Measurements from ENCODE around the gene SPC24.

The SPC24 gene

GRCh38 chr19:11196406-11197287 is 41.1 kb upstream of the SPC24 start:
- peak overlapping the region; percentile 88 for H3K4me3 ChIP-seq (ENCODE audit: low read depth, low read length)
- TF ChIP-seq, protein P1, sequence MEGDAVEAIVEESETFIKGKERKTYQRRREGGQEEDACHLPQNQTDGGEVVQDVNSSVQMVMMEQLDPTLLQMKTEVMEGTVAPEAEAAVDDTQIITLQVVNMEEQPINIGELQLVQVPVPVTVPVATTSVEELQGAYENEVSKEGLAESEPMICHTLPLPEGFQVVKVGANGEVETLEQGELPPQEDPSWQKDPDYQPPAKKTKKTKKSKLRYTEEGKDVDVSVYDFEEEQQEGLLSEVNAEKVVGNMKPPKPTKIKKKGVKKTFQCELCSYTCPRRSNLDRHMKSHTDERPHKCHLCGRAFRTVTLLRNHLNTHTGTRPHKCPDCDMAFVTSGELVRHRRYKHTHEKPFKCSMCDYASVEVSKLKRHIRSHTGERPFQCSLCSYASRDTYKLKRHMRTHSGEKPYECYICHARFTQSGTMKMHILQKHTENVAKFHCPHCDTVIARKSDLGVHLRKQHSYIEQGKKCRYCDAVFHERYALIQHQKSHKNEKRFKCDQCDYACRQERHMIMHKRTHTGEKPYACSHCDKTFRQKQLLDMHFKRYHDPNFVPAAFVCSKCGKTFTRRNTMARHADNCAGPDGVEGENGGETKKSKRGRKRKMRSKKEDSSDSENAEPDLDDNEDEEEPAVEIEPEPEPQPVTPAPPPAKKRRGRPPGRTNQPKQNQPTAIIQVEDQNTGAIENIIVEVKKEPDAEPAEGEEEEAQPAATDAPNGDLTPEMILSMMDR (IDR thresholded peaks at IDR 0.05; ENCODE audit: low read depth, low read length): no peak

DNA sequence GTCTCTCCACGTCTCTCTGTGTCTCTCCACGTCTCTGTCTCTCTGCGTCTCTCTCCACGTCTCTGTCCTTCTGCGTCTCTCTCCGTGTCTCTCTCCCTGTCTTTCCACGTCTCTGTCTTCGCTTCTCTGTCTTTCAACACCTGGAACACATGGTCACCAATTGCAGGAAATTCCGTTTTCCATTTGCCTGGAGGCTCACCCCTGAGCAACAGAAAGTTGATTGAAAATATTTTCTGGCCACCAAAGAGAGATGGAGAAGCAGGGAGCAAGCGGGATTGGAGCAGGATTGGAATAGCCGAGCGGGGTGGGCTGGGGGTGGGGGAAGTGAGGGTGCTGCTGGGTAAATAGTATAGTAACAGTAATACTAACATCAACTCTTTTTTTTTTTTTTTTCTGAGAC is 40.1 kb upstream of the SPC24 start:
- peak overlapping the region; percentile 88 for H3K4me3 ChIP-seq (ENCODE audit: low read depth, low read length)
- TF ChIP-seq, protein P1 (IDR thresholded peaks at IDR 0.05; ENCODE audit: low read depth, low read length): no peak

DNA sequence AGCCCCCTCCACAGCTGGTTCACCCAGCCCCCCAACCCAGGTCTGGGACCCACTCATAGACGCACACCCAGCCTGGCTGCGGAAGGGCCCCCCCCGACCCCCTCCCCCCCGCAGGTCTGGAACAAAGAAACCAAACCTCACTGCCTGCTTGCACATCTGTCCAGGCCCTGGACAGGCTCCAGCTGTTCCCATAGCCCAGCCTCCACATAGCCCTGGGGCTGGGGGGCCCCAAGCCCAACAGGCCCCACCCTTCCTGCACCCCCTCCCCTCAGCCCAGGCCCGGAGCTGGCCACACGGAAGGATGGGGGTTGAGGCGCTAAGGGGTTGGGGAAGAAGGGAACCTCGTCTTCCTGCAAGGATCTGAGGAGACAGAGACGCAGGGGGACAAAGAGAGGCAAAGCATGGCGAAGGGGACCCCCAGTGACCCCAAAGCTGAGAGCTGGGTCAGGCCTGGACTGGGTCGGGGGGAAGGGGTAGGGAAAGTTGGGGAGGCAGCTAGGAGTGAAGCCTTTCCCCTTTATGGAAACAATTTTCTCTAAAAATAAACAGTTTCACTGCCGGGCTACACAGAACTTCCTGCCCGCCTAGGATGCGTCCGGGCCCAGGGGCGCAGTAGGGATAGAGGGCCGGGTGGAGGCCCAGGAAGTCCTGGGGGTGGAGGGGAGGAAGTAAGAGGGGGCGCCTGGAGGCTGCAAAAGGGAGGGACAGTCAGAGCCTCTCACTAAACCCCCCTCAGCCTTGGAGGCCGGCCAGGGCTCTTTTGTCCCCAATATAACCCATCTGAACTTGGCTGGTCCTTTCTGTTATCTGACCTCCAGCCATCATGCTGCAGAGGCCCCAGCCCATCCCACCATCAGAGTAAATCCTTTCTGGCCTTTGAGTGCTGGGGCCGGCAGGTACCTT is 39.3 kb upstream of the SPC24 start:
- H3K4me3 ChIP-seq (ENCODE audit: low read depth, low read length): peak overlapping the region; percentile 53
- TF ChIP-seq, protein P1 (IDR thresholded peaks at IDR 0.05; ENCODE audit: low read depth, low read length): no peak

- TF ChIP-seq, protein P1 (IDR thresholded peaks at IDR 0.05; ENCODE audit: low read depth, low read length): no peak
- H3K4me3 ChIP-seq (ENCODE audit: low read depth, low read length): peak overlapping the region; percentile 53
Observed at GRCh38 chr19:11194173-11194572, 38.6 kb upstream of the SPC24 start.

- TF ChIP-seq, protein P1 (IDR thresholded peaks at IDR 0.05; ENCODE audit: low read depth, low read length): no peak
- H3K4me3 ChIP-seq (ENCODE audit: low read depth, low read length): no peak overlapping the region
Observed at GRCh38 chr19:11192957-11193939, 37.7 kb upstream of the SPC24 start.

DNA sequence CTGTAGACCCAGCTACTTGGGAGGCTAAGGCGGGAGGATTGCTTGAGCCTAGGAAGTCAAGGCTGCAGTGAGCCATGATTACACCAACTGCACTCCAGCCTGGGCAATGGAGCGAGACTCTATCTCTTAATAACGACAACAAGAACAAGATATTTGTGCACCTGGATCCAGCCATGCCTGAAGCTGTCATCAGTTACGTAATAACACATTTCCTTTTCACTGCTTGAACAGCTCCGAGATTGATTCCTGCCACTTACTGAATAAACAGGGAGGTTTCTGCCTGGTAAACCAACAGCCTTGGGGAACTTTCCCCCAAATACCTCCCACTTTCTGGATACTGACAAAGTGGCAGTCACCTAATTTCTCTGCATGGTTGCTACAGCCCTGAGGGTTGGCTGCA is 36.4 kb upstream of the SPC24 start:
- TF ChIP-seq, protein P1 (IDR thresholded peaks at IDR 0.05; ENCODE audit: low read depth, low read length): no peak
- H3K4me3 ChIP-seq (ENCODE audit: low read depth, low read length): no peak overlapping the region
